Measurements from ENCODE around the gene LENG8.
"Not testable (repeated sequence)": the region's sequence is repeated elsewhere in the genome, so short reads cannot be mapped to it uniquely, and the experiment has no call there.

Gene LENG8

GRCh38 chr19:54462655-54463530 is 13.9 kb downstream of the LENG8 start:
- no peak for DNase-seq

- DNase-seq = peak; percentile 96
Observed at GRCh38 chr19:54463531-54464043, 14.6 kb downstream of the LENG8 start, which contains the start of gene LENG9. LENG9 (minus strand) TSS chr19:54463778; CDS start chr19:54463526, 252 bp downstream.

DNA sequence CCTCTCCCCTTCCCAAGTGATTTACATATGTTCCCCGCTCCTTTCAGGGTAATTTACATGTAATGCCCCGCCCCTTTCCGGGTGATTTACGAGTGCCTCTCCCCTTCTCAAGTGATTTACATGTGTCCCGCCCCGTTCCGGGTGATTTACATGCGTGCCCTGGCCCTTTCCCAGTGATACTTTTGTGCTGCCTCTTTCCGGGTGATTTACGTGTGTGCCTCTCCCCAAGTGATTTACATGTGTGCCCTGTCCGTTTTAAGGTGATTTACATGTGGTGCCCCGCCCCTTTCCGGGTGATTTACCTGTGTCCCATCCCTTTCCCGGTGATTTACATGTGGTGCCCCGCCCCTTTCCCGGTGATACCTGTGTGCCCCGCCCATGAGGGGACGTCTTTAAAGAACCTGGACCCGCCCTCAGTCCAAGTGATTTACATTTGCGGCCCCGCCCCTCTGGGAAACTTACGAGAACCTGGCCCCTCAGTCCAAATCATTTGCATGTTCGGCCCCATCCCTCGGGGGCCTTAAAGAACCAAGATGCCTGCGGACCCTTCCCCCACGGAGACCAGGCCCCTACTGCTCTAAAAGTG is 15.1 kb downstream of the LENG8 start:
- DNase-seq = peak; percentile 96

- DNase-seq = no peak
Observed at GRCh38 chr19:54464630-54465425, 15.8 kb downstream of the LENG8 start.

- DNase-seq = no peak
Observed at GRCh38 chr19:54465426-54466109, 16.6 kb downstream of the LENG8 start.

- not testable (repeated sequence) for DNase-seq
Observed at GRCh38 chr19:54466110-54466480, 17.1 kb downstream of the LENG8 start.

- DNase-seq = no peak
Observed at GRCh38 chr19:54469496-54469934, 20.5 kb downstream of the LENG8 start.

DNA sequence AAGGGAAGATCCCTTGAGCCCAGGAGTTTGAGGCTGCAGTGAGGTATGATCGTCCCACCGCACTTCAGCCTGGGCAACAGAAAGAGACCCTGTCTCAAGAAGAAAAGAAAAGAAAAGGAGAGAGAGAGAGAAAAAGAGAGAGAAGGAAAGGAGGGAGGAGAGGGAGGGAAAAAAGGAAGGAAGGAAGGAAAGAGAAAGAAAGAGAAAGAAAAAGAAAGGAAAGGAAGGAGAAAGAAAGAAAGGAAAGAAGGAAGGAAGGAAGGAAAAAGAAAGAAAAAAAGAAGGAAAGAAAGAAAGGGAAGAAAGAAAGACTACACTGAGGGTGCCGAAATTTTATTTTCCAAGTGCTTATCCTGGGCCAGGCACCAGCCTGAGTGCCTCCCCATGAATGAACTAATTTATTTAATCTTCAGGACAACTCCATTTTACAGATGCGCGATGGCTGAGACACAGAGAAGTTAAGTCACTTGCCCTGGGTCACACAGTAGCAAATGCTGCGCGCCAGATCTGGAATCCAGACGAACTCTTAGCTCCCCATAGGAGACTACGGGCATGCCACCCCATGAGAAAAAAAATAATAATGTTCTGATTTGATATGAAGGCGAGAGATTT is 21.4 kb downstream of the LENG8 start:
- no peak for DNase-seq

DNA sequence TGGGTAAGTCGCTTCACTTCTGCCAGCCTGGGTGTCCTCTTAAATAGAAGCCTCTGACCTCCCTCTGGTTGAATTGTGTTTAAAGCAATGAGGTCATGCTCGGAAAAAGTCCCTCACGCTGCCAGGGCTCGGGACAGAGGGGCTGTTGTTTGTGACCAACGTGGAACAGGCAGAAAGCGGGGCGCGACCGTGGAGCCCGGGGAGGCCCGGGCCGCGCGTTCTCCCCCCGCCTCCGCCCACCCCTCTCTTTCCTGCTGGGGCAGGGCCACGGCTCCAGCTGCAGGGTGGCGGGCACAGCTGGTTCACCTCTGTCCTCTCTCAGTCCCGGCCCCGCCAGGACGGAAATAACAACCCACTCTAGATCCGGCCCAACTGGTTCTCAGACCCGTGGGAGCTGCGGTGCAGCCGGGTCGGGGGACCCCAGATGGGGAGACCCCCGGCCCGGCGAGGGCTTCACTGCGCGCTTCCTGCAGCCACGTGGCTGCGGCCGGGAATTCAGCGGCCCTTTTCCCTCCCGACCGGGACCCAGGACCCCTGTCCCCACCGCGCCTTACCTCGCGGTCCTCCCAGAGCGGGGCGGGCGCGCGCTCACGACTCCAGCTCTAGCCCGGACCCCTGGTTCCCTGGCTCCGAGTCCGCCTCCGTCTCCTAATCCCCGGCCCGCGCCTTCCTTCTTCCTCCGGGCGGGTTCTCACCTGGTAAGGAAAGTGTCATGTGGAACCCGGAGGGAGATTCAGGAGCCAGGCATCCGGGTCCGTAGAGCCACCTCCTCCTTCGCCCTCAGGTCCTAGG is 22.2 kb downstream of the LENG8 start:
- no peak for DNase-seq

DNA sequence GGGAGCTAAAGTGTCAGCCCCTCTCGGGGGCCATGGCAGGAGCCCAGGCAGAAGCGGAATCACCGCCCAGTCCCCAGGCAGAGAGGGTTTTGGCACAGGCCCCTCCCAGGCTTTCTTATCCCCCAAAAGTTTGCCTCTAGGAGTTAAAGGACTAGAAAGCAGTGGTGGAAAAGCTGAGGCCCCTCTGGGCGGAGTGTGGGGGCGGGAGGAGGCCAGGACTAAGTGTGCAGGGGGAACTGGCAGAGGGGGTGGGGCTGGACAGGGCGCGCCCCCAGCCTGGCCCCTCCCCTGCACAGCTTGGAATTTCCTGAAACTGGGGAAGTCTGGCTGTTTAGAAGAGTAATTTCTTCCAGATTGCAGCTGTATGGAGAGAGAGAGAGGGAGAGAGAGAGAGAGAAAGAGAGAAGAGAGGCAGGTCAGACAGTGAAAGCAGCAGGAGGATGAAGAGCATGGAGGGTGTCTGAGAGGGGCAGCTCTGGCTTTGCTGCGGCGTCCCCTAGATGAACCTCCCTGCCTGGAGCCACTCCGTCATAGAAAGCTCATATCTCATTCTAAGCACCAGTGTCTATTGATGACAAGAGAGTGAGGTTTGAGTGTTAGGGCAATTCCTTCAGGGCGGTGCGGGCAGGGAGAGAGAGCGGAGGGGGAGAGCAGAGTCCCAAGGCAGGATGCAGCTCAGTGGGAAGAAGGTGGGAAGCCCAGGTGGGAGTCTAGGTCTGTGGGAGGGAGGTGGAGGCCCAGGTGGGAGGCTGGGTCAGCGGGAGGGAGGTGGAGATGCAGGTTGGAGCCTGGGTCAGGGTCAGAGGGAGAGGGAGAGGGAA is 24.3 kb downstream of the LENG8 start, which contains the start of gene CDC42EP5:
Gene CDC42EP5, minus strand, starts transcription at position 226 of the 821 bp plus-strand sequence. CDS start 7,749 bp downstream, outside the sequence.
- DNase-seq = no peak

DNA sequence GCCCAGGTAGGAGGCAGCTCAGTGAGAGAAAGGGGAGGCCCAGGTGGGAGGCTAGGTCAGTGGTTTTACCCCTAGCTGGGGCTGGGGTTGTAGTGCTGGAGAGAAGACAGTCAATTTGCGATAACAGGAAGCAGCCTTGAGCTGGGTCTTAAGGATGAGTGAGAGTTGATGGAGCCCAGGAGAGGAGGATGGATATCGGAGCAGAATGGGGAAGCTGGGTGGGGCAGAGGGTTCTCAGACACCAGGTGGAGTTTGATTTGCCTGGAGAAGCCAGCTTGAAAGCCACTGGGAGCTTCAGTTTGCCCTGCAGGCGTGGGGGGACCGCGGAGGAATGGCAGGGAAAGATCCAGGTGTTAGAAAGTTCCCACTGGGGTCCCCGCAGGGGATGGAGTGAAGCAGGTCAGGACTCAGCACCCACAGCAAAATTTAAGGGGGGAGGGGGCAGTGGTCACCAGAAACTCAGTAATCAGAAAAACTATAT is 24.9 kb downstream of the LENG8 start:
- no peak for DNase-seq

- no peak for DNase-seq
Observed at GRCh38 chr19:54475706-54476105, 26.7 kb downstream of the LENG8 start.

DNA sequence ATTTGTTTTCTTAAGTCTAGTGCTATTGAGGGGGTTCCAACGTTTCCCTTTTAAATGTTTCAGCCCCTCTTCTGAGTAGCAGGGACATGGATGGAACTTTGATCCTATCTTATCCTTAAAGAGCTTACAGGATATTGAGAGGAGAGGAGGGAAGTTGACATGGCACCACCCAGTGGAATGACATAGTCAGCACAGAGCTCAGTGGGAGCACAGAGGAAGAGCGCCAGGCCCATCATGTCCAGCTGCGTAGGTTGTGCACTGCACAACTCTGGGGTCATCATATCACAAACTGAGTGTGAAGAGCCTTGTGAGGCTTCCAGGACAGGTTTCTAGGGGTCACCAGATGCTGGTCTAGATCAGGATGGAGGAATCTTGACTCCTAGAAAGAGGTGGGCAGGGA is 28.7 kb downstream of the LENG8 start:
- DNase-seq = no peak

GRCh38 chr19:54478677-54479266 is 29.8 kb downstream of the LENG8 start:
- no peak for DNase-seq

GRCh38 chr19:54480051-54480450 is 31.1 kb downstream of the LENG8 start:
- no peak for DNase-seq

DNA sequence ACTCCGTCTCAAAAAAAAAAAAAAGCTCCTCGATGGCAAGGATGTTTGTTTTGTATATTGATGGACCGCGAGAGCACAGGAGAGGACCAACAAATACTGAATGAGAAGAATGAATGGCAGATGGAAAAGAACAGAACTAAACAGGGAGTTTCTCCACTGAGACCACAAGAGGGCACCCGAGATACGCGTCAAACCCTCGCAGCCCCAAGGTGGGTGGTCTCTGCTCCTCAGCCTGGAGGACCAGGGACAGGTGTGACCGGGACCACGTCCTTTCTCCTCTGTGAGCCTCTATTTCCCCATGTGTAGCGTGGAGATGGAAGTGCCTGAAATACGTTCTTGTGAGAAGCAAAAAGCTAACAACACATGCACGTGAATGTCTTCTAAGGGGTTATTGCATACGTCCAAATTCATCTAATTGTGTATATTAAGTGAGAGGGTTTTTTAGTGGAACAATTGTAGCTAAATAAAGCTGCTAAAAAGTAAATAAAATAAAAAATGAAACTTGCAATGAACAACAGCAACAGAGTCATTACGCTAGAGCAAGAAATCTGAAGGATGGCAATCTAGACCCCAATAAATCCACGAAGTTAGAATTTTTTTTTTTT is 32.4 kb downstream of the LENG8 start:
- no peak for DNase-seq

DNA sequence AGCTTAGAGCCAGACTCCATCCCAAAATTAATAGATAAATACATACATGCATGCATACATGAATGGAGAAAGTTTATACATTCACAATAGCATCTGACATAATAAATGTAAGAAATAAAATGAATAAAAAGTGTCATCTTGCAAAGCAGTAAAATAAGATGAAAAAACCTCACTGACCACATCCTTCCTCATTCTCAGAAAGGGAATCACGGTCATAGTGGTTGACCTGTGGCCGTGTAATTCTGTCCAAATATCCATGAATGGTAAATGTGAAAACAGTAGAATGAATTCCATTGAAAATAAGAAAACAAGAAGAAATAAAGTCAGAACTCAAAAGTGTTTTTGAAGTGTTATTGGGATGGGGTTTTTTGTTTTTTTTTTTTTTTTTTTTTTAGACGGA is 33.9 kb downstream of the LENG8 start:
- DNase-seq = no peak

DNA sequence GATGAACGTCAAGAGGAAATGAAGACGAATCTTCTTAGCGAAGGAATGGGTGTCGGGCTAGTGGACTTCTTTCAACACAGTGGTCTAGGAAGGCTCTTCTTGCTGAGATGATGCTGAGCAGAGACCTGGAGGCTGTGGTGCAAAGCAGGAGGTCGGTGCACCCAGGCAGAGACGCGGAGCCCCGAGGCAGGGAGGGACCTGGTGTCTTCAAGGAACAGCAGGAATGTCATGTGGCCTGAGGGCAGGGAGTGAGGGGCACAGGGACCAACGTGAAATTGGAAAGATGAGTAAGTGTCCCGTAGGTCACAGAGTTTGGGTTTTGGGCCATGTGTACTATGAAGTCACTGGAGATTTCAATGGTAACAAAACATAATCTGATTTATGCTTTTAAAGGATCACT is 35.5 kb downstream of the LENG8 start:
- DNase-seq = no peak

- DNase-seq = no peak
Observed at GRCh38 chr19:54485851-54486250, 36.9 kb downstream of the LENG8 start.

Data from SIG-M5 (cell line).